ENCODE results near the gene AKR7A3.

GRCh38 chr1:19262744-19263143 is 25.8 kb downstream of the AKR7A3 start:
- no peak for TF ChIP-seq TCF7L2 (IDR thresholded peaks at IDR 0.05; ENCODE audit: low read depth, low read length)
- no peak for TF ChIP-seq SIN3A (IDR thresholded peaks at IDR 0.05; ENCODE audit: borderline replicate concordance, insufficient read depth, low read depth, low read length)
- no peak for TF ChIP-seq CTCF (IDR thresholded peaks at IDR 0.05)
- no peak for TF ChIP-seq POLR2AphosphoS5 (IDR thresholded peaks at IDR 0.05; ENCODE audit: low read depth, low read length)
